ENCODE measurements around the gene TRIM39. TPM values are rescaled to one million over a fixed set of nuclear protein-coding genes. Genes with fewer than 3 reads are reported as not detected.

The TRIM39 gene
- total and polyA plus RNA-seq, 2 of the 13 experiments (the other 11 are each of a cell fraction or from before 2014, with no cell fraction given), result 7.7 to 14.6 TPM

- no peak for TF ChIP-seq ZMAT5 (CRISPR knock-in tag; IDR thresholded peaks at IDR 0.05; ENCODE audit: borderline replicate concordance, low read depth)
- no peak for TF ChIP-seq MAF1 (CRISPR knock-in tag; IDR thresholded peaks at IDR 0.05; ENCODE audit: borderline replicate concordance)
- TF ChIP-seq, protein P1, sequence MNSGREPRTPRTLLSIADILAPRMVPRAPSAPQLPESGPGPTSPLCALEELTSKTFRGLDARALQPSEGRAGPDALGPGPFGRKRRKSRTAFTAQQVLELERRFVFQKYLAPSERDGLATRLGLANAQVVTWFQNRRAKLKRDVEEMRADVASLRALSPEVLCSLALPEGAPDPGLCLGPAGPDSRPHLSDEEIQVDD (CRISPR knock-in tag; IDR thresholded peaks at IDR 0.05; ENCODE audit: borderline replicate concordance), result no peak
- TF ChIP-seq, protein P2, sequence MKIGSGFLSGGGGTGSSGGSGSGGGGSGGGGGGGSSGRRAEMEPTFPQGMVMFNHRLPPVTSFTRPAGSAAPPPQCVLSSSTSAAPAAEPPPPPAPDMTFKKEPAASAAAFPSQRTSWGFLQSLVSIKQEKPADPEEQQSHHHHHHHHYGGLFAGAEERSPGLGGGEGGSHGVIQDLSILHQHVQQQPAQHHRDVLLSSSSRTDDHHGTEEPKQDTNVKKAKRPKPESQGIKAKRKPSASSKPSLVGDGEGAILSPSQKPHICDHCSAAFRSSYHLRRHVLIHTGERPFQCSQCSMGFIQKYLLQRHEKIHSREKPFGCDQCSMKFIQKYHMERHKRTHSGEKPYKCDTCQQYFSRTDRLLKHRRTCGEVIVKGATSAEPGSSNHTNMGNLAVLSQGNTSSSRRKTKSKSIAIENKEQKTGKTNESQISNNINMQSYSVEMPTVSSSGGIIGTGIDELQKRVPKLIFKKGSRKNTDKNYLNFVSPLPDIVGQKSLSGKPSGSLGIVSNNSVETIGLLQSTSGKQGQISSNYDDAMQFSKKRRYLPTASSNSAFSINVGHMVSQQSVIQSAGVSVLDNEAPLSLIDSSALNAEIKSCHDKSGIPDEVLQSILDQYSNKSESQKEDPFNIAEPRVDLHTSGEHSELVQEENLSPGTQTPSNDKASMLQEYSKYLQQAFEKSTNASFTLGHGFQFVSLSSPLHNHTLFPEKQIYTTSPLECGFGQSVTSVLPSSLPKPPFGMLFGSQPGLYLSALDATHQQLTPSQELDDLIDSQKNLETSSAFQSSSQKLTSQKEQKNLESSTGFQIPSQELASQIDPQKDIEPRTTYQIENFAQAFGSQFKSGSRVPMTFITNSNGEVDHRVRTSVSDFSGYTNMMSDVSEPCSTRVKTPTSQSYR (CRISPR knock-in tag; IDR thresholded peaks at IDR 0.05; ENCODE audit: borderline replicate concordance), result no peak
- no peak for TF ChIP-seq MAX (IDR thresholded peaks at IDR 0.05)
- TF ChIP-seq MZF1 (CRISPR knock-in tag; IDR thresholded peaks at IDR 0.05; ENCODE audit: borderline replicate concordance), result no peak
Measured at GRCh38 chr6:30323806-30324205, 2.9 kb upstream of the TRIM39 start (continued).

GRCh38 chr6:30325150-30325872 is 1.4 kb upstream of the TRIM39 start:
- POLR2A ChIA-PET, result interaction anchor here (0.6 to 2.3 kb wide), 6 partner anchors 11 to 246 kb away, joined by 3 to 23 read pairs (median 8); partner anchors contain the start of genes ABCF1 and TRIM26
- H3K4me2 ChIP-seq (ENCODE audit: low read depth, low read length), result peak overlapping the region; percentile 100
- no peaks in the 10 kb centered on the region for H3K9me3 ChIP-seq (ENCODE audit: low read length)
- ATAC-seq (peak; percentile 59), FAIRE-seq (no peak), DNase-seq (ENCODE audit: low spot score) (peak; percentile 62)
- no peak overlapping the region for H2AFZ ChIP-seq (ENCODE audit: low read length)
- H4K20me1 ChIP-seq (ENCODE audit: insufficient read depth, low read length), result peaks cover 38% of the 10 kb centered on the region
- H3K4me3 ChIP-seq (replicated peaks in 1 of 3; ENCODE audit: insufficient read depth in 1 of 3, low read depth in 2 of 3, low read length in 3 of 3), result peak overlapping the region; percentile 74 to 93 (median 78)
- H3K36me3 ChIP-seq (replicated peaks in 1 of 2; ENCODE audit: control insufficient read depth in 1 of 2, insufficient read depth in 2 of 2, low read length in 2 of 2), result peaks cover 4 to 21% of the 10 kb centered on the region in 2 experiments
- TSS peak; percentile 63 for BruUV-seq (replicated peaks)
- peaks cover 58% of the 10 kb centered on the region for H3K4me1 ChIP-seq (ENCODE audit: insufficient read depth, low read length)
- H3K27me3 ChIP-seq (ENCODE audit: control insufficient read depth in 1 of 2, insufficient read depth in 2 of 2, low read length in 2 of 2), result no peaks in the 10 kb centered on the region; a peak in 1 of 5 replicates
- peak overlapping the region; percentile 92 for H3K27ac ChIP-seq (ENCODE audit: extremely low read length, insufficient read depth, low read length)
- WGBS (ENCODE audit: low lambda C conversion rate), result 5% methylated on average over 10 of the region's 10 CpGs
- H3K79me2 ChIP-seq (ENCODE audit: insufficient read depth, low read length), result peaks cover 64% of the 10 kb centered on the region
- in situ Hi-C loops (cut with HindIII; ENCODE audit: extremely low pct_ligation_motif_present, low pct_unique_long_range_greater_than_20kb) (no loop called here), intact Hi-C loops (cut with micrococcal nuclease; ENCODE audit: unreplicated experiment) (loop anchor here (10.0 kb wide), 1 partner anchor 91 kb away; no protein-coding TSS in a partner anchor)
- peak overlapping the region; percentile 89 for H3K9ac ChIP-seq (ENCODE audit: insufficient read depth, low read depth, low read length)
- CTCF ChIA-PET (ENCODE audit: low intra/inter-chr PET ratio, low total read pairs), result no interaction called here
- no peak for TF ChIP-seq FOXP1 (IDR thresholded peaks at IDR 0.05)
- no peak for TF ChIP-seq FOXP1 (CRISPR knock-in tag; IDR thresholded peaks at IDR 0.05)
- no peak for TF ChIP-seq GTF3A (CRISPR knock-in tag; conservative IDR thresholded peaks at IDR 0.05)
- TF ChIP-seq PTBP1 (IDR thresholded peaks at IDR 0.05; ENCODE audit: low read depth, low read length, poor library complexity, severe bottlenecking), result no peak
- TF ChIP-seq SMYD3 (CRISPR knock-in tag; IDR thresholded peaks at IDR 0.05), result 0 out of 2 replicates have a peak, but pooled peaks have one; percentile 35
- no peak for TF ChIP-seq HNF4G (IDR thresholded peaks at IDR 0.05; ENCODE audit: borderline replicate concordance, low read depth, low read length)
- TF ChIP-seq HNF4G (CRISPR knock-in tag; IDR thresholded peaks at IDR 0.05; ENCODE audit: borderline replicate concordance, low read depth), result no peak
- no peak for TF ChIP-seq ZNF713 (CRISPR knock-in tag; IDR thresholded peaks at IDR 0.05)
- no peak for TF ChIP-seq TBP (CRISPR knock-in tag; IDR thresholded peaks at IDR 0.05)
- no peak for TF ChIP-seq ZBTB7A (CRISPR knock-in tag; IDR thresholded peaks at IDR 0.05)
- no peak for TF ChIP-seq ZNF335 (CRISPR knock-in tag; IDR thresholded peaks at IDR 0.05)
- no peak for TF ChIP-seq ZFP36 (IDR thresholded peaks at IDR 0.05; ENCODE audit: borderline replicate concordance, low read depth, low read length, partially characterized antibody)
- peak; percentile 67 for TF ChIP-seq PCBP2 (optimal IDR thresholded peaks at IDR 0.05; ENCODE audit: low read depth, low read length, poor library complexity, severe bottlenecking)
- no peak for TF ChIP-seq ARNT2 (CRISPR knock-in tag; IDR thresholded peaks at IDR 0.05; ENCODE audit: low read depth)
